Measurements from ENCODE around the gene SPOCK1.

- TF ChIP-seq, protein P1, sequence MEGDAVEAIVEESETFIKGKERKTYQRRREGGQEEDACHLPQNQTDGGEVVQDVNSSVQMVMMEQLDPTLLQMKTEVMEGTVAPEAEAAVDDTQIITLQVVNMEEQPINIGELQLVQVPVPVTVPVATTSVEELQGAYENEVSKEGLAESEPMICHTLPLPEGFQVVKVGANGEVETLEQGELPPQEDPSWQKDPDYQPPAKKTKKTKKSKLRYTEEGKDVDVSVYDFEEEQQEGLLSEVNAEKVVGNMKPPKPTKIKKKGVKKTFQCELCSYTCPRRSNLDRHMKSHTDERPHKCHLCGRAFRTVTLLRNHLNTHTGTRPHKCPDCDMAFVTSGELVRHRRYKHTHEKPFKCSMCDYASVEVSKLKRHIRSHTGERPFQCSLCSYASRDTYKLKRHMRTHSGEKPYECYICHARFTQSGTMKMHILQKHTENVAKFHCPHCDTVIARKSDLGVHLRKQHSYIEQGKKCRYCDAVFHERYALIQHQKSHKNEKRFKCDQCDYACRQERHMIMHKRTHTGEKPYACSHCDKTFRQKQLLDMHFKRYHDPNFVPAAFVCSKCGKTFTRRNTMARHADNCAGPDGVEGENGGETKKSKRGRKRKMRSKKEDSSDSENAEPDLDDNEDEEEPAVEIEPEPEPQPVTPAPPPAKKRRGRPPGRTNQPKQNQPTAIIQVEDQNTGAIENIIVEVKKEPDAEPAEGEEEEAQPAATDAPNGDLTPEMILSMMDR (IDR thresholded peaks at IDR 0.05; ENCODE audit: insufficient read depth, low read length) = no peak
- TF ChIP-seq POLR2AphosphoS5 (IDR thresholded peaks at IDR 0.05; ENCODE audit: low read depth) = no peak
These were observed 280.7 kb downstream of the SPOCK1 start for GRCh38 chr5:137218471-137218870.

Data from HL-60 (cell line).